HT1080 (cell line): ENCODE data around the gene R3HDM1. TPM values are rescaled to one million over a fixed set of nuclear protein-coding genes. Genes with fewer than 3 reads are reported as not detected.
"Not testable (repeated sequence)": the region's sequence is repeated elsewhere in the genome, so short reads cannot be mapped to it uniquely, and the experiment has no call there.

Experiments used
- DNase-seq: peaks from one replicate; pipeline ENCODE4 v3.0.0-alpha.2; 2015; ENCODE audit warnings: low read depth
- total RNA-seq: library from RNA; depleted of rRNA; stranded (reverse); fragments of >200 nt; shearing (Covaris generic); gene quantifications from 2 replicates; pipeline ENCODE4 v1.2.3, GENCODE V29; 2014

Gene R3HDM1
- total RNA-seq, 1 experiment from 2014 or later = 12.4 TPM

- peak; percentile 87 for DNase-seq
Measured at GRCh38 chr2:135563793-135564192, 32.5 kb downstream of the R3HDM1 start.

- DNase-seq = no peak
Measured at GRCh38 chr2:135570884-135571283, 39.6 kb downstream of the R3HDM1 start.

GRCh38 chr2:135573620-135574019, 42.3 kb downstream of the R3HDM1 start:
- no peak for DNase-seq

GRCh38 chr2:135581282-135581681, 50.0 kb downstream of the R3HDM1 start:
- no peak for DNase-seq

- no peak for DNase-seq
Measured at GRCh38 chr2:135582383-135582782, 51.1 kb downstream of the R3HDM1 start.

- no peak for DNase-seq
Measured at GRCh38 chr2:135585586-135585985, 54.3 kb downstream of the R3HDM1 start.

GRCh38 chr2:135586148-135586547, 54.9 kb downstream of the R3HDM1 start:
- no peak for DNase-seq

GRCh38 chr2:135587958-135588357, 56.7 kb downstream of the R3HDM1 start:
- no peak for DNase-seq

- DNase-seq = no peak
Measured at GRCh38 chr2:135590619-135591260, 59.5 kb downstream of the R3HDM1 start.

GRCh38 chr2:135600915-135601314, 69.6 kb downstream of the R3HDM1 start:
- no peak for DNase-seq

GRCh38 chr2:135603543-135603942, 72.3 kb downstream of the R3HDM1 start:
- no peak for DNase-seq

GRCh38 chr2:135607561-135607960, 76.3 kb downstream of the R3HDM1 start:
- no peak for DNase-seq

- no peak for DNase-seq
Measured at GRCh38 chr2:135612319-135612718, 81.0 kb downstream of the R3HDM1 start.

- DNase-seq = no peak
Measured at GRCh38 chr2:135615404-135615803, 84.1 kb downstream of the R3HDM1 start.

- DNase-seq = no peak
Measured at GRCh38 chr2:135617501-135618015, 86.3 kb downstream of the R3HDM1 start.

GRCh38 chr2:135620198-135620597, 88.9 kb downstream of the R3HDM1 start:
- DNase-seq = no peak

GRCh38 chr2:135629520-135629919, 98.2 kb downstream of the R3HDM1 start:
- DNase-seq = no peak

GRCh38 chr2:135630034-135630433, 98.8 kb downstream of the R3HDM1 start:
- not testable (repeated sequence) for DNase-seq

GRCh38 chr2:135630488-135630887, 99.2 kb downstream of the R3HDM1 start:
- DNase-seq = no peak

GRCh38 chr2:135633582-135633981, 102.3 kb downstream of the R3HDM1 start:
- DNase-seq = no peak

GRCh38 chr2:135635212-135635835, 104.0 kb downstream of the R3HDM1 start:
- DNase-seq = no peak

GRCh38 chr2:135636982-135637381, 105.7 kb downstream of the R3HDM1 start:
- no peak for DNase-seq

- DNase-seq = no peak
Measured at GRCh38 chr2:135637456-135638087, 106.3 kb downstream of the R3HDM1 start.
